ENCODE results near the gene HPCA.

- TF ChIP-seq CTCF (conservative IDR thresholded peaks at IDR 0.05; ENCODE audit: low read depth, low read length) (no peak), POLR2A (IDR thresholded peaks at IDR 0.05; ENCODE audit: low read depth, low read length) (no peak), FOS (IDR thresholded peaks at IDR 0.05; ENCODE audit: low read depth, low read length) (no peak), MXI1 (IDR thresholded peaks at IDR 0.05; ENCODE audit: borderline replicate concordance, low read depth, low read length) (no peak), MAZ (IDR thresholded peaks at IDR 0.05; ENCODE audit: borderline replicate concordance, low read depth, low read length) (no peak), ELK1 (IDR thresholded peaks at IDR 0.05; ENCODE audit: borderline replicate concordance, low read depth, low read length) (no peak), RAD21 (IDR thresholded peaks at IDR 0.05; ENCODE audit: low read length) (no peak), RFX5 (IDR thresholded peaks at IDR 0.05; ENCODE audit: low read depth, low read length) (no peak), SMC3 (IDR thresholded peaks at IDR 0.05; ENCODE audit: low read depth, low read length) (no peak)
These were observed 25.7 kb upstream of the HPCA start for GRCh38 chr1:32860566-32860965.

Measured in IMR-90 (cell line).